AG04450 (cell line): ENCODE data around the gene SLC37A1. TPM values are rescaled to one million over a fixed set of nuclear protein-coding genes. Genes with fewer than 3 reads are reported as not detected.

Experiments used
- CTCF ChIA-PET: fragments of 300-600, 350-600 bp; formaldehyde crosslinking; extraction: SDS; loops from one replicate; lab custom pipeline; 2022; ENCODE audit warnings: antibody characterized with exemption, inconsistent platforms; lab: Charles Lee
- POLR2A ChIA-PET: fragments of 350-600 bp; formaldehyde crosslinking; extraction: SDS; loops from one replicate; lab custom pipeline; 2021; ENCODE audit warnings: antibody characterized with exemption, inconsistent platforms; lab: Yijun Ruan, JAX
- DNase-seq: peaks from one replicate; pipeline ENCODE4 v3.0.0-alpha.2; 2011; ENCODE audit warnings: low read depth, low spot score
- H3K27ac ChIP-seq: one replicate; pipeline ENCODE4 v1.5.1; 2012; ENCODE audit warnings: low read depth, low read length, control low read depth
- H3K27me3 ChIP-seq: one replicate; pipeline ENCODE4 v1.6.0; 2012; ENCODE audit warnings: low read length; ENCODE audit not compliant: control insufficient read depth, insufficient read depth
- H3K4me3 ChIP-seq: 2 replicates; pipeline ENCODE4 v1.5.1; 2011; ENCODE audit warnings: mild to moderate bottlenecking, low read depth, low read length, control low read depth
- H3K9me3 ChIP-seq: 2 replicates; pipeline ENCODE4 v1.5.1; 2012; ENCODE audit warnings: low read length; ENCODE audit not compliant: control insufficient read depth, insufficient read depth
- polyA plus RNA-seq: library from polyadenylated mRNA; depleted of rRNA; stranded (reverse); fragments of >200 nt; gene quantifications from 2 replicates; pipeline ENCODE4 v1.2.3, GENCODE V29; 2011
- TF ChIP-seq, protein P1 (sequence below): IDR thresholded peaks from 2 replicates; pipeline ENCODE4 v1.5.1; 2011; ENCODE audit warnings: low read depth, low read length, control low read depth, inconsistent platforms

The SLC37A1 gene
- polyA plus RNA-seq, 1 experiment: 0.05 TPM

- no peaks in the 10 kb centered on the region for H3K9me3 ChIP-seq
- no peak overlapping the region for H3K27ac ChIP-seq
- POLR2A ChIA-PET: no interaction called here
- CTCF ChIA-PET: no interaction called here
- peaks cover 24% of the 10 kb centered on the region for H3K27me3 ChIP-seq
- TF ChIP-seq, protein P1, sequence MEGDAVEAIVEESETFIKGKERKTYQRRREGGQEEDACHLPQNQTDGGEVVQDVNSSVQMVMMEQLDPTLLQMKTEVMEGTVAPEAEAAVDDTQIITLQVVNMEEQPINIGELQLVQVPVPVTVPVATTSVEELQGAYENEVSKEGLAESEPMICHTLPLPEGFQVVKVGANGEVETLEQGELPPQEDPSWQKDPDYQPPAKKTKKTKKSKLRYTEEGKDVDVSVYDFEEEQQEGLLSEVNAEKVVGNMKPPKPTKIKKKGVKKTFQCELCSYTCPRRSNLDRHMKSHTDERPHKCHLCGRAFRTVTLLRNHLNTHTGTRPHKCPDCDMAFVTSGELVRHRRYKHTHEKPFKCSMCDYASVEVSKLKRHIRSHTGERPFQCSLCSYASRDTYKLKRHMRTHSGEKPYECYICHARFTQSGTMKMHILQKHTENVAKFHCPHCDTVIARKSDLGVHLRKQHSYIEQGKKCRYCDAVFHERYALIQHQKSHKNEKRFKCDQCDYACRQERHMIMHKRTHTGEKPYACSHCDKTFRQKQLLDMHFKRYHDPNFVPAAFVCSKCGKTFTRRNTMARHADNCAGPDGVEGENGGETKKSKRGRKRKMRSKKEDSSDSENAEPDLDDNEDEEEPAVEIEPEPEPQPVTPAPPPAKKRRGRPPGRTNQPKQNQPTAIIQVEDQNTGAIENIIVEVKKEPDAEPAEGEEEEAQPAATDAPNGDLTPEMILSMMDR: no peak
- no peak for DNase-seq
- no peak overlapping the region for H3K4me3 ChIP-seq
Measured at GRCh38 chr21:42521805-42522204, 8.2 kb downstream of the SLC37A1 start.

DNA sequence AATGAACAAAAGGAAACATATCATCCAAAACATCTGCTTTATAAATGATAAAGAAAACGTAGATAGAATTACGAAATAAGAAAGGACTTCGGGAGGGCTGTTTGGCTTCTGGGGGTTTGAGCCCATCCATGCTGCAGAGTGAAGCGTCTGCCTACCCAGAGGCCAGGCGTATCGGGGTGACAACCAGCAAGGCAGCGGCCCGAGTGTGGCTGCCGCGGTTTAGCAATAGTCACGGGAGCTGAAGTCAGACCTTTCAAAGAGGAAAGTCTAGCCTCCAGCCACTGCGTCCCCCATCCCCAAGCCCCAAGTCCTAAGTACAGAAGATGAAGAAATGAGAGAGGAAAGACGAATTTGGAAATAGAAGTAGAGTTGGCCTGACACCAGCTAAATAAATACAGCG, 8.6 kb downstream of the SLC37A1 start:
- CTCF ChIA-PET: no interaction called here
- POLR2A ChIA-PET: no interaction called here
- DNase-seq: no peak
- Histone ChIP-seq H3K9me3 (no peaks in the 10 kb centered on the region), H3K4me3 (no peak overlapping the region), H3K27ac (no peak overlapping the region), H3K27me3 (peaks cover 26% of the 10 kb centered on the region)
- TF ChIP-seq, protein P1: no peak

GRCh38 chr21:42522771-42523170, 9.1 kb downstream of the SLC37A1 start:
- Histone ChIP-seq H3K9me3 (no peaks in the 10 kb centered on the region), H3K4me3 (no peak overlapping the region), H3K27me3 (peaks cover 28% of the 10 kb centered on the region), H3K27ac (no peak overlapping the region)
- no peak for DNase-seq
- ChIA-PET CTCF (no interaction called here), POLR2A (no interaction called here)
- TF ChIP-seq, protein P1: no peak

DNA sequence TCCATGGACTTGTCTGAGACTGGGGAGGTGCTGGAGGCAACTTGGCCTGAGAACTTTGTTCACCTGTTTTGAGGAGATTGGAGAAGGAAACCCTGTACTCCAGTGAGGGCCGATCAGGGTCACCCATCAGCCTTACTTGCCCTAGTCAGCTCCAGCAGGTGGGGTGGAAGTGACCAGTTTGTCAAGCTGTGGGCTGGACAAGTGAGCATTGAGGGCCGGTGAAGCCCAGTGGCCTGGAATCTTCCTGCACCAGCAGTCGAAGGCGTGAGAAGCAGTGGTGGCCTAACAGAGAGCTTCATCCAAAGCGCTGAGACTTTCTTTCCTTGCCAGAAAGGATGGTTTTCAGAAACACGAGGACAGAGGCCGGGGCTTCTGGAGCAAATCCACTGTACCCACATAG, 9.6 kb downstream of the SLC37A1 start:
- Histone ChIP-seq H3K4me3 (no peak overlapping the region), H3K27me3 (peaks cover 26% of the 10 kb centered on the region), H3K9me3 (no peaks in the 10 kb centered on the region), H3K27ac (no peak overlapping the region)
- CTCF ChIA-PET: no interaction called here
- POLR2A ChIA-PET: no interaction called here
- no peak for DNase-seq
- TF ChIP-seq, protein P1: no peak

- ChIA-PET CTCF (no interaction called here), POLR2A (no interaction called here)
- DNase-seq: no peak
- H3K4me3 ChIP-seq: no peak overlapping the region
- H3K27me3 ChIP-seq: peaks cover 24% of the 10 kb centered on the region
- no peaks in the 10 kb centered on the region for H3K9me3 ChIP-seq
- no peak overlapping the region for H3K27ac ChIP-seq
- TF ChIP-seq, protein P1: no peak
Measured at GRCh38 chr21:42523941-42524340, 10.3 kb downstream of the SLC37A1 start.
